Activated T-helper 1 cell treated with Interleukin-2 at 50 U/mL for 16 hours (primary cell): ENCODE results near the gene TCF21.

Experiments used
- DNase-seq: peaks from one replicate; pipeline ENCODE4 v3.0.0-alpha.2; 2020; ENCODE audit warnings: low read depth

TCF21 gene

DNA sequence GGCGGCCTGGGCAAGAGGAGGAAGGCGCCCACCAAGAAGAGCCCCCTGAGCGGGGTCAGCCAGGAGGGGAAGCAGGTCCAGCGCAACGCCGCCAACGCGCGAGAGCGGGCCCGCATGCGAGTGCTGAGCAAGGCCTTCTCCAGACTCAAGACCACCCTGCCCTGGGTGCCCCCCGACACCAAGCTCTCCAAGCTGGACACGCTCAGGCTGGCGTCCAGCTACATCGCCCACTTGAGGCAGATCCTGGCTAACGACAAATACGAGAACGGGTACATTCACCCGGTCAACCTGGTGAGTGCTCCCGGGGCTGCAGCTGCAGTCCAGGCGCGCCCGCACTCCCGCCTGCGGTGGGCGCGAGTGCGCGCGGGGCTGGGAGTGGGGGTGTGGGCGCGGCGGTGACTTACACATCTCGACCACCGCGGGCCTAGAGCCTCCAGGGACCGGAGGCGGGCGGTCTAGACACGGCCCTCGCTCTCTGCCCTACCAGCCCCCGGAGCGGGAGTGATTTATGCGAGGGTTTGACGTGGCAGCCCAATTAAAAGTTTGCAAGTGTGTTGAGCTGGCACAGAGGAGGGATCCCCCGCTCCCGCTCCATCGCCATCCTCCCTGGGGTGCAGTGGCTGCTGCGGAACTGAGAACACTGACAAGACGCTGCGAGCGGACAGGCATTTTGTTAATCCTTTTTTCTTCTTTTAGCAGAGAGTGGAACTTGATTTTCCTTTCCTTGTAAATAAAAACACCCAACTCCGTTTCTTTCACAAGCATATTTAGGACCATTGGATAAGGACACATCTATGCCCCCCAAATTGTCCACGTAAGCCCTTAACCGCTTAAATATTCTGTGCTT lies 867 bp downstream of the TCF21 start:
- no peak for DNase-seq

DNA sequence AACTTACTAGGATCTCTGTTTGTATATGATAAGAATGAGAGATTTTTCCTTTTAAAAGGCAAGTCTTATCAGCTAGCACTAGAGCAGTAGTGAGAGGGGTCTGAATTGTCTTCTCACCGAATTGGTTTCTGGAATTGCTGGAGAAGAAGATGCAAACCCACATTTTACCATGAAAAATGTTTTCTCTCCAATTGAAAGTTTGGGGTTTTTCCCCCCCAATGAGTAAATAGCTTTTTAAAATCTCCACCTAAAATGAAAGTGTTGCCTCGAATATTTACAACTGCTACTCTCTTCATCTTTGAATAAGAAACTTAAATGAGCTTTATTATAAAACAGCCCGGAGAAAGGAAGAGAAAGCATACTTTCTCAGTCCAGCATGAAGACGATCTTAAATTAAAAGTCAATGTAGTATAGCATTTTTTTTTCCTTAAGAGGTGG lies 1.8 kb downstream of the TCF21 start:
- DNase-seq, result no peak

DNA sequence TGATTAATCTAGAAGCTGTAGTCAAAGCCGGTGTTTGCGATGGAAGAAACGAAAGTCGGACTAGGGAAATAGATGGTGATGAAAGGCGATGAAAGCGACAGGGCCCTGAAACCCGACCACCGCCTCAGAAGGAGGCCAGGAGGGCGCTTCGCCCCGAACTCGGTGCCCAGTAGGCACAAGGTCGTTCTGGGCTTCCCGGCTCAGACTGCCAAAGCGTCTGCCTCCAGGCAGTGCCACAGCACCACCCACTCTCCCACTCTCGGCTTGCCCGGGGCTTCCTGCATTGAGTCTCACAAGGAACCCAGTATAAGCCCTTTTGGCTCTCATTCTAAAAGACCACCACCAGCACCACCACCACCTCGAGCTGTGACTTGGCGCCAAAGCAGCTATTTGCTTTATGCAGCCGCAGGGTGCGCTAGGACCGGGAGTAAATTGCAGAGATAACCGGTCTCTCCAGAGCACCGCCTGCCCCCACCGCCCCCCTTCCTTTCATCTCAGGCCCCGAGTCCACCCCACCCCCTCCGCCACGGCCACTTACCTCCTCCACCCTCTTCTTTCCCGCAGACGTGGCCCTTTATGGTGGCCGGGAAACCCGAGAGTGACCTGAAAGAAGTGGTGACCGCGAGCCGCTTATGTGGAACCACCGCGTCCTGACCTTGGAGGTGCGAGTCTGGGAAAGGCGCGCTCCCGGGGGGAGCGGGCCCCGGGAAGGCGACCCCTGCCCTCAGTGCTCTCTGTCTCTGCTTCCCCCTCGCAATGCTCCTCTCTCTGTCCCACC lies 2.4 kb downstream of the TCF21 start:
- DNase-seq, result no peak

DNA sequence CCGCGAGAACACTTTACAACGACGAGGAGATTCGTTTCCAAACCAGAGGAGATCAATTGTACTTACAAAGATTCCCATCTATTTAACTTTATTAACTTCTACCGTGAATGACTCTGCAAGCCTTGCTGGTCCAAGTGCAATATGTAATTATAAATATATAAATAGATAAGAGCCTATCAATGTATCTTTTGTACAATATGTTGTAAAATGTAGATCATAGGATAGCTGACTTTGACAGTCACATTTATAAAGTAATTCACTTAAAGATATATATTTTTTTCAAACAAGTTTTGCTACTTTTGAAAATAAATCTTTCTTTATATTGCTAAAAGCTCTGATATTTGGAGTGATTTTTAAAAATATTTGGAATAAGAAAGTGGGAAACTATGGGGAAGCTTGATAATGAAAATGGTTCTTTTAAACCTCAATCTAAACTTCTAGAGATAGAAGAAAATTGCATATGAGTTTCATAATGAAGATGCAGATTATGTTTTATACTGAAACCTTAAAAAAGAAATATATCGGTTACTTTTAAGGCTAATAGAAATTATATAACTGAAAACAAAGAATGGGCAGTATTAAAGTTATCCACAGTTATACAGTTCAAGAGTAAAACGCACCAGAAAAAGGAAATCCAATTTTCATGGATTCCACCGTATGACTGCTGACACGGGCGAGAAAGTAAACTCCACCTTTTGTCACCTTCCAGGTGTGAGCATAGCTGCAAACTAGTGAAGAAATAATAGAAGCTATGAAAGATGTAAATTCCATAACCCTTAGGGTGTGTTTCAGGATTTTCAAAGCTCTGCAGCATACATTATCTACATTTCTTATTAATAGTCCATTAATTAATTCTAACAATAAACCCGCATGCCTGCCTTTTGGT lies 3.3 kb downstream of the TCF21 start:
- no peak for DNase-seq

DNA sequence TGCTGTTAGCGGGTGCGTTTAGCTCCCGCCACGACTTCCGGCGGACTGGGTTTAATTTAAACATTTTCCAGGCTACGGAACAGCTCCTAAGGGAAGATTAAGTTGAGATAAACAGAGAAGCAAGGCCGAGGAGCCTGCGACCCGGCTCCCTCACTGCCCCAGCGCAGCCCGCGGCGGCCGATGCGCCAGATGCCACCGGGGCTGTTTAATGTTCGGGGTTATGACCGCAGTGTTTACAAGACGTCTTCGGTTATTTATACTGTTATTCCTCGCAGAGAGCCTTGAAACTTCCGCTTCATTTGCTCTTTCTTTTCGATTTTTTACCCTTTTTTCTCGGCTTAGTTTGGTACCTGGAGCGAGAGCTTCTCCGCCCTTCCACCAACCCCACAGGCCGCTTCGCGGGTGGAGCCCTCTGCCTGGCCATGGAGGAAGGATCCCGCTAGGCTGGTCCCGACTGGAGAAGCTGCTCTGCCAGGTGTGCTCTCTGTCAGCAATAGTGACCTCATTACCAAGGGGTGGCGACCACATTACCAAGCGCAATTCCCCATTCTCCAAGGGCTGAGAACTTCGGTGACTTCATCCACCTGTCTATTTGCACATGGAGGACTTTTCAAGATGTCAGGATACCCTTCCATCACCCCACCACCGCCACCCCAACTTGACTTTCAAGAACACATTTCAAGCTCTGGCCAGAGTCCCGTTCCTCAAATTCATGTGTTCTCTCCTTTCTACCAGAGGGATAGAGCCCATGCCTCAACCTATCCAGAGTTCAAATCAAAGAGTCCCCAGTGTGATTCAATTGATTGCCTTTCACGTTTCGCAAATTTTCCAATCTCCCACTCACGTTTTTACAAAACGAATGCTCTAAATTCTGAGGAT lies 4.1 kb downstream of the TCF21 start:
- DNase-seq, result no peak

DNA sequence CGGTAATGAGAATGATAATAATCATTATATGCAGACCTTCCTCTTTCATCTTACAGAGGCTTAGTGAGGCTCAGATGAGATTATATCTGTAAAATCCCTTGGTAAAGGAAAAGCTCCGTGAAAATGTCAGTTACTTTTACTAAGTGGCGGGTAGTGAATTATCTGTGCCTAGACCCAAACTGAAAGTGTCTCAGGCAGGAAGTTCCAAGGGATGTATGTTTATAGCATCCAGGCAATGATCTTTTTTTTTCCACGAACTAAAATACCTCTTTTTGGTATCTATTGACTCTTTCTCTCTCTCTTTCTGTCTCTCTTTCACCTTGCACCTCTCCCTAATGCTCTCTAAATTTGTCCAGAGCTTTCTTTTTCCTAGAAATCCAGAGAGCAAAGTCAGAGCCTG lies 5.0 kb downstream of the TCF21 start:
- DNase-seq, result no peak

DNA sequence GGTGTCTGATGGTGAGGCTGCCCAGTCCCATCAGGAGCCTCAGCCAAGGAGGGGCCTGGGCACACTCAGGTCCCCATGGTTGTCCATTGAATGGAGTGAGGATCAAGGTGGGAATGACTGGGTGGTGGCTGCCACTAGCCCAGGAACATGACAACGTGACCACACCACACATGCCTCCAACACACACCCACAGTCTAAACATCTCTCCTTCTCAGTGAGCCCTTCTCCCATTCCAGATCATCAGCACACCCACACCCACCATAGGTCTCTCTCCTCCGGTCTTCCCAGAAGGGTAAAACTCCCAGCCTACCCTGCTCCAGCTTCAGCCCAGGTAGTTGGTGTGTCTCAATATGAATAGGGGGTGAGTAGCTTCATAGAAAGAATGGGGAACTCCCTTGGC lies 5.5 kb downstream of the TCF21 start:
- no peak for DNase-seq

DNA sequence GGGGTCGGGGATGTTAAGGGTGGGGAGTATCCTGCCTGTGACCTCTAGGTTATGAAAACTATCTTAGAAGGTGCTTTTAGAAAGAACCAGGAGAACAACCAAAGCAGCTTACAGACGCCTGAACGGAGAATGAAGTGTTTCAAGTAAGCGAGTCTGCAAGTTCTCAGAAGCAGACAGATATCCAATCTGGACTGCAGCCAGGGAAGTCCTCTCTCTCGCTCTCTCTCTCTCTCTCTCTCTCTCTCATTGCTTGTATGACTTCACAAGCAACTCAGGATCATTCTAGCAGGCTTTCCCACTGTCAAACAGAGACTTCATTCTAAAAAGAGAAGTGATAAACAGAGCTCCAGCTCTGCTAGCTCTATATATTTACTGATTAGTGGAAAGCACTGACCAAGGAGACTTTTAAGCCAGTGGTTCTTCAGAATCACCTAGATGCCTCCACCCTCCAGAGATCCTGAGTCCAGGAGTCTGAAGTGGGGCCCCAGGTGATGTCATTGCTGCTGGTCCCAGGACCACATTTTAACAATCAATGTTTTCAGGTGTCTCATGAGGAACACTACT lies 6.0 kb downstream of the TCF21 start:
- no peak for DNase-seq

DNA sequence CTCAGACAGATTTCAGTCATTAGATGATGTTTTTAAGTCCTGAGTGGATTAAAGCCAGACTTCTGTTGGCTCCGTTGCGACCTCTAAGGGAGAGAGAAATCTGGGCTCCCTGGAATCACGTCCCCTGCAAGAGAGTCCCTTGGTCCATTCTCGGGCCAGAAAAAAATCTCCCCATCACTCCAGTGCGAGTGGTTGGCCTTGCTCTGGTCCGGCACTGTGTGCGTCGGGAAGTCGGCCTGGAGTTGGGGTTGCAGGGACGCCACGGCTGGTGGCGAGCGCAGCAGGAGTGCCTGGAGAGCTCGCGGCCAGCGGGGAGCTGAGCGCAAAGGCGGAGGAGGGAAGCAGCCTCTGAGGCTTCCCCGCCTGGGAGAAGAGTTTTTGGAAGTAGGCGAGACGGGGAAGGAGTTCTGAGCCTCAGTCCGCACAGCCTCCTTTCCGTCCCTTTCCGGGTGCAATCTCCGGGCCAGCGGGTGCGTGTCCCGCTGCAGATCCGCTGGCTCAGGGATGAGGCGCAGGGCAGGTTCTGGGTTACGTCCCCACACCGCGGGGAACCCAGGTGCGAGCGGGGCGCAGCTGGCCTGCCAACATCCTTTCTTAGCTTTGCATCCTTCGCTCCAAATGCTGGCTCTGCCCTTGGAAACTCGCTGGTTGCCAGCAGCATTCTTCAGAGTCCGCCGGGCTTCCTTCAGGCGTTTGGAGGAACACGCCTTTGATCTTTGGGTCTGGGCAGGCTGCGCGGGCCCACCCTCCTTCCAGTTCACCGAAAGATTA lies 6.8 kb downstream of the TCF21 start:
- DNase-seq, result no peak

DNA sequence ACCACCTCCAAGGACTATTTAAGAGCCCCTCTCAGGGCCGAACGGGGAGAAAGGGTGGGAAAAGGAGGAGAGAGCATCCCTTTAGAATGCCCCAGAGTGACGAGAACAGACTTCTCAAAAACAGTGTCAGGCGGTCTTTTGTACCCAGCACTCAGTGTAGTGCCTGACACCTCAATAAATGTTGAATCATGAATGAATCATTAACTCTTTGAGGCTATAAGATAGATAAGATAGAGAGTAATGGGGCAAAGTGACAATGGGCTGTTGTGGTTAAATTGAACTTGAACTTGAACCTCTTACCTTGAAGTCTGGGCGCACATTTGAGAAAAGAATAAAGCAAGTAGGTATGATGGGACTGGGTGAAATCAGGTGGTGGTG lies 7.4 kb downstream of the TCF21 start:
- no peak for DNase-seq

DNA sequence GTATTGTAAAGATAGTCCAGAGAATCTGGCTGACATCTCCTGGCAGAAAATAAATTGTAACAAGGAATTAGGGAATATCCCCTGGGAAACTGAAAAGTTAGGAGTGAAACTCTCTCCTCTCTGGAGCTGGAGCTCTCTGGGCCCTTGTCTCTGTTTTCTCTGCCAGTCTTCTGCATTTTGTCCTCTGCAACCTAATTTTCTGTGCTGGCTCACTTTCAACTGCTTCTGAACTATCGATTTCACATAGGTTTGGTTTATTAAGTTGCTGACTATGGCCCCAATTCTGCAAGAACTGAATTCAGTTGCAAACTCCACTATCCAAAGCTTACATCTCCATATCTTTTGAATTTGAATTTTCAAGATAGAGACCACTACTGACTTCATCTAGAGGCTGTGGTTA lies 9.3 kb downstream of the TCF21 start:
- no peak for DNase-seq

DNA sequence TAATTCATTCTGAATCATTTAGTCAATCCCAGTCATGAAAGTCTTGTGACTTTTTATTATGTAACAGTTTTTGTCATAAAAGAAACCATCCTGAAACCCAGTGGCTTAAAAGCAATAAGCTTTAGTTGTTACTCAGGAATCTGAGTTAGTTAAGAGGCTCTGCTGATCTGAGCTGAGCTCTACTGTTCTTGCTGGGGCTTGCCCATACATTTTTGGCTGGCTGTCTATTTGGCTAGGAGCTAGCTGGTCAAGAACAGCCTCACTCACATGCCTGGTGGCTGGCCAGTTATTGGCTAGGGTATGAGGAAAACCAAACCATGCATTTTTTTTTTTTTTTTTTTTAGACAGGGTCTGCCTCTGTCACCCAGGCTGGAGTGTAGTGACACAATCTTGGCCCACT lies 10.6 kb downstream of the TCF21 start:
- DNase-seq, result no peak

DNA sequence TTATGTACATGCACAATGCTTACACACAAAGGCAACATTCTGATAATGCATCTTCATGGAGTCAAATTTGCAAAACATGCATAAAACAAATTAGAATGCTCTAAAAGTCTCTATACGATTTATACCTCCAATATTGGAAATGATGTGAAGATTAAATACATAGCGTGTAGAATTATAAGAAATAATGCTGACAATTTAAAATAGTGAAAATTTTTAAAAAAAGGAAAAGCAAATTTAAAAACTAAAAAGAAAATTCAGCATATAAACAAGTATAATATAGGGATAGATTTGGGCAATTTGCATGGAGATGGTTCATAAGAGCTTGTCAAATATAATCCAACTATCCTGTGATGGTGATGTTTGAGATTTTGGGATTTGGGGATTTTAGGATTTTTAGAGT lies 14.9 kb downstream of the TCF21 start:
- DNase-seq, result no peak

DNA sequence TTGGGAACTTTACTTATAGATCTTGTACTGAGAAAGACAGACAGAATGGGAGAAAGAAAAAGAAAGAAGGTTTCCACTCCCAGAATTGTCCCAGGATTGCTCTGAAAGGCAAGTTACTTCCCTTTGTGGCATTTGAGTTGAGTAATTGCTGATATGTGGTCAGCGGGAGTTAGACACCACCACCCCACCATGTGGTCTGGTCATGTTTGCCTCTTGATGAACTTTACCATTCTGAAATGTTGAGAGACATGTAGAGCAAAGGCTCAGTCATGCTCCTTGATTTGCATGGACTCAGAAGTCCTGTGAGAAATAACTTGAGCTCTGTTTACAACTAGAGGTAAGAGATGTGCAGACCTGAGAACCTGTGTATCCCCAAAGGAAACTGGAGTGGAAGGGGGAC lies 17.1 kb downstream of the TCF21 start:
- no peak for DNase-seq

DNA sequence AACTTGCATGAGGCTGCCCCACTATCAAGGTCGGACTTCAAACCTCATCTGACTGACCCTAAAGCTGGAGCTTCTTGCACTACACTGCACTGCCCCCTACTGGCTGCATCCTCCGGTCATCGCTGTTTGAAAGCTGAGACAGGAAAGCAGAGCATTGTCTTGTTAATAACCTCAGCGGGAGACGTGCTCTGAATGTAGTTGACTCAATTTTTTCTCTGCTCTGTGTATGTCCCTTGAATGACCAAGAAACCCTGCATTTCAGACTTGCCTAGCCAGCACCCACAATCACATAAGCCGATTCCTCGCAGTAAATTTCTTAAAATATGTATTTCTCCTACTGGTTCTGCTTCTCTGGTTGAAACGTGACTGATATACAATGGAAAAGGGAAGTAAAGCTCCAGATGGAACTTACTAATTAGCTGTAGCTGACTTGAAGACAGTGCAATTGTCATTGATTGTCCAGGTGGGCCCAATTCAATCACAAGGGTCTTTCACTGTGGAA lies 27.8 kb downstream of the TCF21 start:
- DNase-seq, result peak; percentile 41

DNA sequence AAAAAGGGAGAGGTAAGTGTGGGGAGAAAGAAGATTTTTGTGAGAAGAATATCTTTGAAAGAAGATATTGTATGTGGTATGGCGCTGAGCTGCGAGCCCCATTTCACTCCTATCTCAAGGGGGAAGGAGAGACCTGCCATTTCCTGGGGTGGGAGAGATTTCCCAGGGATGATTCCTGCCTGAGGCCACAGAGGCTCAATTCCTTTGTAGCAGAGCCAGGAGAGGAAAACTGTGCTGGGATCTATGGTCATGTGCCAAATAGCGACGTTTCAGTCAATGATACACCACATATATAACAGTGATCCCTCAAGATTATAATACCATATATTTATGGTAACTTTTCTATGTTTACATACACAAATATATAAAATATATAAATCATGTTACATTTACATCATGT lies 28.9 kb downstream of the TCF21 start:
- DNase-seq, result no peak

DNA sequence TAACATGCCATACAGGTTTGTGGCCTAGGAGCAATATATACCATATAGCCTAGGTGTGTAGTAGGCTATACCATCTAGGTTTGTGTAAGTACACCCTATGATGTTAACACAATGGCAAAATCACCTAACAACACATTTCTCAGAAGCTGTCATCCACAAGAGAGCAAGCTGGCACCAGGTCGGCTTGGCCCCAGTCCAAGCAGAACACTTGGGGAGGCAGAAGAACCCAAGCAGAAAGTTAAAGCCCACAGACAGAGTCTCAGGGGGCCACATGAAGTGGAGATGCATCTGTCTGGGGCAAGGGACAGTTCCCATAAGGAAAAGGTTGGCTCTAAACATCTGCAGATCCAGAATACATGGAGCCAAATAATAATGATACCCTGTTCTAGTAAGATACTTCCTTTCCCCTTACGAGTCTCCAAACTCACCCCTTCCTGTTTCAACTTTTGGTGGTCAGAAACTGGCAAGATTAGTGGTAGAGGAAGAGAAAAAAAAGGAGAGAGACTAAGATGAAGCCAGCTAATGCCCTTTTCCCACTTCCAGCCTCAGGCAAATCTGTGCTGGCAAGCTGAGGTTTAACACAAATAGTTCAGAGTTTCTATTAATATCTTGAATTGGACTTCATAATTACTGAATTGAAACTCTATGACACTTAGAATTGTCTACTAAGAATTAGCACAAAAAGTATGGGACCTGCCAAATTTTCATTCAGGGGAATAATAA lies 29.5 kb downstream of the TCF21 start:
- no peak for DNase-seq

DNA sequence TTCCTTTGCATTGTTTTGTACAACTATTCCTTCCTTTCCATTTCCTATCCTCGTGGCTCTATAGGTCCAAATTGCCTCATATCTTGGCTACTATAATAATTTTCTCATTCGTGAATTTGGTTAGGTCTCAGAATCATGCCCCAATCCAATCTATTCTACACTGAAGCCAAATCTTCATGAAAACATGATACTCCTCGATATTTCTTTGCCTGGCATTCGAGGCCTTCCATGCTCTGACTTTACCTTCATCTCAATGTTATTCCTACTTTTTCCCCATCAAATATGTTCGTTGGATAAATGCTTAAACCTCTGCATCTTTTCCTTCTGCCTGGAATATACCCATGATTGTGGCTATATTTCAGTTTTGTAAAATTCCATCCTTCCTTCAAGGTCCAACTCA lies 30.4 kb downstream of the TCF21 start:
- DNase-seq, result no peak

DNA sequence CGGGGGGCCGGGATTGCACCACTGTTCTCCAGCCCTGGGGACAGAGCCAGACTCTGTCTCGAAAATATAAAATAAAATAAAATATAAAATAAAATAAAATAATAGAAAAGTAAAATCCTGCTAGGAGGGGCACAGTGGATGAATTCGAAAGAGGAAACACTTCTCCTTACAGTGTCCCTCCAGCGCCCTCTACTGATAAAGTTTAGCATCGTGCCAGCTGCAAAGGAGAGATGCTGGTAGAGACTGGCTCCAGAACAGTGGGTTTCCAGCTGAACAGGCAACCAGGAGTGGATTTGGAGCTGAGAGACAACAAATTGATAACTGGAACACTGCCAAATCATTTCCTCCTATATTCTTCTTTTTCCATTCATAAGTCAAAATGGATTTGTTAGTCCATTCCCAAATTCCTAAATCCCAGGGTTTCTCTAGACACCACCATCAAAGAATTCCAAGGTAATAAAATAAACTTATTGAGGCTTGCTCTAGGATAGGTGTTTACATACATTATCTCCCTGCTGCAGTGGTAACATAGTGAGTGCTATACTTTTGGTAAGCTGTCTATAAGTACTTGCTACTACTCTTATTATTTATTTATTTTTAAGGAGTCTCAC lies 32.4 kb downstream of the TCF21 start:
- peak; percentile 23 for DNase-seq
